Measurements from ENCODE around the gene TMEM31.

GRCh38 chrX:103734125-103734760 is 23.5 kb downstream of the TMEM31 start:
- TF ChIP-seq GATA2 (IDR thresholded peaks at IDR 0.05; ENCODE audit: low read depth, low read length), result no peak
- no peak for TF ChIP-seq GATA3 (IDR thresholded peaks at IDR 0.05; ENCODE audit: low read depth, low read length)
